KOPT-K1 (cell line): ENCODE data around the gene GSTA1.
"Not testable (repeated sequence)": the region's sequence is repeated elsewhere in the genome, so short reads cannot be mapped to it uniquely, and the experiment has no call there.

ENCODE experiments used
- H3K27ac ChIP-seq: fragments of 200-600 bp; sonication (generic); 2 replicates; pipeline ENCODE4 v1.5.1; 2016; ENCODE audit warnings: antibody characterized with exemption, mild to moderate bottlenecking, low read depth, low read length; ENCODE audit not compliant: poor library complexity, severe bottlenecking
- H3K36me3 ChIP-seq: fragments of 200-600 bp; sonication (generic); 2 replicates; pipeline ENCODE4 v1.5.1; 2017; ENCODE audit warnings: antibody characterized with exemption, mild to moderate bottlenecking, low read length, moderate library complexity; ENCODE audit not compliant: insufficient read depth
- H3K9me3 ChIP-seq: fragments of 200-600 bp; sonication (generic); 2 replicates; pipeline ENCODE4 v1.5.1; 2017; ENCODE audit warnings: antibody characterized with exemption, low read length, mild to moderate bottlenecking; ENCODE audit not compliant: insufficient read depth, poor library complexity, severe bottlenecking

Gene GSTA1

GRCh38 chr6:52825270-52825793 is 21.7 kb upstream of the GSTA1 start:
- H3K9me3 ChIP-seq, H3K36me3 ChIP-seq, H3K27ac ChIP-seq: not testable (repeated sequence)

GRCh38 chr6:52821842-52822241 is 18.2 kb upstream of the GSTA1 start:
- no peaks in the 10 kb centered on the region for H3K36me3 ChIP-seq
- no peak overlapping the region for H3K27ac ChIP-seq
- H3K9me3 ChIP-seq: no peaks in the 10 kb centered on the region

- no peaks in the 10 kb centered on the region for H3K36me3 ChIP-seq
- no peaks in the 10 kb centered on the region for H3K9me3 ChIP-seq
- no peak overlapping the region for H3K27ac ChIP-seq
These were observed 16.6 kb upstream of the GSTA1 start for GRCh38 chr6:52820198-52820597.

GRCh38 chr6:52815167-52816092 is 11.8 kb upstream of the GSTA1 start:
- H3K9me3 ChIP-seq: no peaks in the 10 kb centered on the region
- no peaks in the 10 kb centered on the region for H3K36me3 ChIP-seq
- no peak overlapping the region for H3K27ac ChIP-seq

- H3K36me3 ChIP-seq, H3K27ac ChIP-seq, H3K9me3 ChIP-seq: not testable (repeated sequence)
These were observed 10.9 kb upstream of the GSTA1 start for GRCh38 chr6:52814545-52814944.

- not testable (repeated sequence) for H3K27ac ChIP-seq, H3K9me3 ChIP-seq, H3K36me3 ChIP-seq
These were observed 6.2 kb upstream of the GSTA1 start for GRCh38 chr6:52809777-52810176.

GRCh38 chr6:52808660-52809059 is 5.0 kb upstream of the GSTA1 start:
- Histone ChIP-seq H3K27ac (no peak overlapping the region), H3K36me3 (no peaks in the 10 kb centered on the region), H3K9me3 (no peaks in the 10 kb centered on the region)

GRCh38 chr6:52802806-52803205 is 810 bp downstream of the GSTA1 start:
- H3K27ac ChIP-seq: no peak overlapping the region
- H3K9me3 ChIP-seq: no peaks in the 10 kb centered on the region
- no peaks in the 10 kb centered on the region for H3K36me3 ChIP-seq

GRCh38 chr6:52801188-52801841 is 2.3 kb downstream of the GSTA1 start:
- H3K9me3 ChIP-seq: no peaks in the 10 kb centered on the region
- no peaks in the 10 kb centered on the region for H3K36me3 ChIP-seq
- no peak overlapping the region for H3K27ac ChIP-seq

GRCh38 chr6:52799272-52799671 is 4.3 kb downstream of the GSTA1 start:
- H3K27ac ChIP-seq, H3K36me3 ChIP-seq, H3K9me3 ChIP-seq: not testable (repeated sequence)

- not testable (repeated sequence) for H3K27ac ChIP-seq, H3K9me3 ChIP-seq, H3K36me3 ChIP-seq
These were observed 9.2 kb downstream of the GSTA1 start for GRCh38 chr6:52794366-52794765.

- peaks cover 14% of the 10 kb centered on the region for H3K9me3 ChIP-seq
- no peak overlapping the region for H3K27ac ChIP-seq
- no peaks in the 10 kb centered on the region for H3K36me3 ChIP-seq
These were observed 12.8 kb downstream of the GSTA1 start for GRCh38 chr6:52790861-52791260.

GRCh38 chr6:52789658-52790057 is 14.0 kb downstream of the GSTA1 start:
- peaks cover 14% of the 10 kb centered on the region for H3K9me3 ChIP-seq
- H3K27ac ChIP-seq, H3K36me3 ChIP-seq: not testable (repeated sequence)

GRCh38 chr6:52788478-52788877 is 15.1 kb downstream of the GSTA1 start:
- no peak overlapping the region for H3K27ac ChIP-seq
- H3K9me3 ChIP-seq: peaks cover 14% of the 10 kb centered on the region
- no peaks in the 10 kb centered on the region for H3K36me3 ChIP-seq

- Histone ChIP-seq H3K9me3 (peaks cover 14% of the 10 kb centered on the region), H3K27ac (no peak overlapping the region), H3K36me3 (no peaks in the 10 kb centered on the region)
These were observed 15.7 kb downstream of the GSTA1 start for GRCh38 chr6:52787917-52788316.
